Naive thymus-derived CD4-positive, alpha-beta T cell (primary cell): ENCODE results near the gene DPP10. TPM values are rescaled to one million over a fixed set of nuclear protein-coding genes. Genes with fewer than 3 reads are reported as not detected.

Source experiments
- ATAC-seq: fragments of 150-1000 bp; cut with Tn5 transposase; 2 replicates; pipeline ENCODE4 v1.10.0; 2021; ENCODE audit warnings: mild to moderate bottlenecking, moderate library complexity
- CTCF ChIA-PET: fragments of 350-600 bp; sonication (Branson Sonifier 250); formaldehyde crosslinking; loops from one replicate; lab custom pipeline; 2021; ENCODE audit warnings: antibody characterized with exemption; lab: Charles Lee
- POLR2A ChIA-PET: fragments of 350-600 bp; sonication (Branson Sonifier 250); formaldehyde crosslinking; loops from one replicate; lab custom pipeline; 2021; ENCODE audit warnings: antibody characterized with exemption, inconsistent platforms; lab: Charles Lee
- DNase-seq, 9 donors: peaks; one replicate each; pipeline versions ENCODE4 v3.0.0 to v3.0.0-alpha.2; 2020 to 2022; ENCODE audit warnings: mixed read lengths in 1 of 9
- H3K27ac ChIP-seq: one replicate; pipeline ENCODE4 v1.7.0; 2013; ENCODE audit warnings: mild to moderate bottlenecking, low read depth, low read length, moderate library complexity
- H3K27me3 ChIP-seq, 2 donors: one replicate each; pipeline ENCODE4 v1.7.0; 2013; ENCODE audit warnings: low read length in 2 of 2, mild to moderate bottlenecking in 2 of 2, moderate library complexity in 2 of 2; ENCODE audit not compliant: control insufficient read depth in 2 of 2, insufficient read depth in 2 of 2
- H3K36me3 ChIP-seq, 3 experiments: 1 replicate in 2 of 3; 2 replicates in 1 of 3; pipeline ENCODE4 v1.7.0; 2013; ENCODE audit warnings: low read length in 3 of 3, mild to moderate bottlenecking in 3 of 3, moderate library complexity in 1 of 3; ENCODE audit not compliant: insufficient read depth in 3 of 3, control insufficient read depth in 2 of 3
- H3K4me1 ChIP-seq, 2 donors: one replicate each; pipeline ENCODE4 v1.7.0; 2013; ENCODE audit warnings: low read length in 2 of 2, mild to moderate bottlenecking in 2 of 2, moderate library complexity in 1 of 2; ENCODE audit not compliant: control insufficient read depth in 2 of 2, insufficient read depth in 2 of 2
- H3K4me3 ChIP-seq: 2 replicates; pipeline ENCODE4 v1.7.0; 2013; ENCODE audit warnings: mild to moderate bottlenecking, low read length
- H3K9me3 ChIP-seq, 3 experiments: 1 replicate in 2 of 3; 2 replicates in 1 of 3; pipeline ENCODE4 v1.7.0; 2013; ENCODE audit warnings: low read length in 3 of 3; ENCODE audit not compliant: control insufficient read depth in 2 of 3
- H3K27ac Mint-ChIP-seq, 9 donors: one replicate each; pipeline ENCODE4 v1.8.0; 2020 to 2022; ENCODE audit warnings: mixed read lengths in 9 of 9, mild to moderate bottlenecking in 8 of 9, moderate library complexity in 5 of 9, inconsistent platforms in 2 of 9
- H3K27me3 Mint-ChIP-seq, 5 donors: one replicate each; pipeline ENCODE4 v1.8.0; 2021 to 2022; ENCODE audit warnings: mixed read lengths in 5 of 5, mild to moderate bottlenecking in 1 of 5
- H3K36me3 Mint-ChIP-seq, 5 donors: one replicate each; pipeline ENCODE4 v1.8.0; 2020 to 2022; ENCODE audit warnings: mixed read lengths in 5 of 5, mild to moderate bottlenecking in 3 of 5, inconsistent platforms in 1 of 5
- H3K4me1 Mint-ChIP-seq, 7 donors: one replicate each; pipeline ENCODE4 v1.8.0; 2020 to 2022; ENCODE audit warnings: mixed read lengths in 7 of 7, mild to moderate bottlenecking in 3 of 7, inconsistent platforms in 1 of 7
- H3K4me3 Mint-ChIP-seq, 10 donors: one replicate each; pipeline ENCODE4 v1.8.0; 2020 to 2022; ENCODE audit warnings: mild to moderate bottlenecking in 10 of 10, mixed read lengths in 10 of 10, moderate library complexity in 6 of 10, inconsistent platforms in 2 of 10
- H3K9me3 Mint-ChIP-seq, 11 donors: one replicate each; pipeline ENCODE4 v1.8.0; 2020 to 2022; ENCODE audit warnings: mixed read lengths in 11 of 11, mild to moderate bottlenecking in 4 of 11, inconsistent platforms in 1 of 11, moderate library complexity in 1 of 11
- intact Hi-C, 2 donors: fragments of 100-400 bp; cut with micrococcal nuclease; formaldehyde crosslinking; loops; one replicate each; pipeline ENCODE4 v1.15.1; 2023
- polyA plus RNA-seq, 2 donors: library from polyadenylated mRNA; unstranded; fragments of 300-500 nt; fragmentation: Illumina TruSeq; gene quantifications; one replicate each; pipeline ENCODE4 v1.2.3, GENCODE V29; 2021
- total RNA-seq, 6 experiments: library from RNA in 5 of 6; stranded (reverse) in 5 of 6; gene quantifications; 1 replicate in 5 of 6; 2 replicates in 1 of 6; pipeline ENCODE4 v1.2.3 and lab custom pipeline; 2021 to 2026

Gene DPP10
- total and polyA plus RNA-seq, 7 experiments from 2014 or later: not detected

- POLR2A ChIA-PET: no interaction called here
- CTCF ChIA-PET: no interaction called here
- H3K9me3 ChIP-seq: no peaks in the 10 kb centered on the region
- H3K4me3 ChIP-seq: no peak overlapping the region
- H3K36me3 Mint-ChIP-seq: no peaks in the 10 kb centered on the region
- no peak for DNase-seq
- H3K27ac Mint-ChIP-seq: no peak overlapping the region
- H3K36me3 ChIP-seq: no peaks in the 10 kb centered on the region
- intact Hi-C loops: no loop called here
- peaks cover 0 to 11% (median 4%) of the 10 kb centered on the region in 11 donors for H3K9me3 Mint-ChIP-seq
- no peaks in the 10 kb centered on the region for H3K4me1 Mint-ChIP-seq
- H3K4me1 ChIP-seq: no peaks in the 10 kb centered on the region
- no peak overlapping the region for H3K27ac ChIP-seq
- no peaks in the 10 kb centered on the region for H3K27me3 Mint-ChIP-seq
- no peak for ATAC-seq
- no peak overlapping the region for H3K4me3 Mint-ChIP-seq
- H3K27me3 ChIP-seq: no peaks in the 10 kb centered on the region
These were observed 615.0 kb downstream of the DPP10 start for GRCh38 chr2:115057473-115057872.

- ChIA-PET POLR2A (no interaction called here), CTCF (no interaction called here)
- no peak overlapping the region for H3K27ac Mint-ChIP-seq
- no peak for DNase-seq
- H3K36me3 ChIP-seq: no peaks in the 10 kb centered on the region
- no peaks in the 10 kb centered on the region for H3K36me3 Mint-ChIP-seq
- H3K4me1 Mint-ChIP-seq: no peaks in the 10 kb centered on the region
- H3K4me1 ChIP-seq: no peaks in the 10 kb centered on the region
- no peaks in the 10 kb centered on the region for H3K27me3 Mint-ChIP-seq
- no peaks in the 10 kb centered on the region for H3K9me3 ChIP-seq
- no peak overlapping the region for H3K27ac ChIP-seq
- ATAC-seq: no peak
- H3K27me3 ChIP-seq: no peaks in the 10 kb centered on the region
- no peak overlapping the region for H3K4me3 Mint-ChIP-seq
- H3K9me3 Mint-ChIP-seq: peaks cover 1 to 13% (median 6%) of the 10 kb centered on the region in 11 donors
- H3K4me3 ChIP-seq: no peak overlapping the region
- intact Hi-C loops: no loop called here
These were observed 627.6 kb downstream of the DPP10 start for GRCh38 chr2:115070002-115070401.

- ATAC-seq (no peak), DNase-seq (no peak)
- Mint-ChIP-seq H3K4me3 (no peak overlapping the region), H3K27me3 (no peaks in the 10 kb centered on the region), H3K4me1 (no peaks in the 10 kb centered on the region), H3K9me3 (peaks cover 1 to 13% (median 6%) of the 10 kb centered on the region in 11 donors), H3K27ac (no peak overlapping the region), H3K36me3 (no peaks in the 10 kb centered on the region)
- Histone ChIP-seq H3K9me3 (no peaks in the 10 kb centered on the region), H3K36me3 (no peaks in the 10 kb centered on the region), H3K4me1 (no peaks in the 10 kb centered on the region), H3K27ac (no peak overlapping the region), H3K4me3 (no peak overlapping the region), H3K27me3 (no peaks in the 10 kb centered on the region)
- intact Hi-C loops: no loop called here
- ChIA-PET CTCF (no interaction called here), POLR2A (no interaction called here)
These were observed 629.1 kb downstream of the DPP10 start for GRCh38 chr2:115071534-115071933.

- ChIA-PET POLR2A (no interaction called here), CTCF (no interaction called here)
- Mint-ChIP-seq H3K4me3 (no peak overlapping the region), H3K27ac (no peak overlapping the region), H3K4me1 (no peaks in the 10 kb centered on the region), H3K27me3 (no peaks in the 10 kb centered on the region), H3K9me3 (peaks cover 0 to 11% (median 3%) of the 10 kb centered on the region in 11 donors), H3K36me3 (no peaks in the 10 kb centered on the region)
- no peak overlapping the region for H3K4me3 ChIP-seq
- intact Hi-C loops: no loop called here
- no peaks in the 10 kb centered on the region for H3K36me3 ChIP-seq
- no peak overlapping the region for H3K27ac ChIP-seq
- no peaks in the 10 kb centered on the region for H3K4me1 ChIP-seq
- ATAC-seq (no peak), DNase-seq (no peak)
- no peaks in the 10 kb centered on the region for H3K27me3 ChIP-seq
- H3K9me3 ChIP-seq: no peaks in the 10 kb centered on the region
These were observed 633.4 kb downstream of the DPP10 start for GRCh38 chr2:115075800-115076199.

GRCh38 chr2:115077626-115078025, 635.2 kb downstream of the DPP10 start:
- ATAC-seq (no peak), DNase-seq (no peak)
- Mint-ChIP-seq H3K4me3 (no peak overlapping the region), H3K9me3 (peaks cover 0 to 8% (median 0%) of the 10 kb centered on the region in 11 donors), H3K27me3 (no peaks in the 10 kb centered on the region), H3K27ac (no peak overlapping the region), H3K4me1 (no peaks in the 10 kb centered on the region), H3K36me3 (no peaks in the 10 kb centered on the region)
- Histone ChIP-seq H3K36me3 (no peaks in the 10 kb centered on the region), H3K9me3 (no peaks in the 10 kb centered on the region), H3K27ac (no peak overlapping the region), H3K27me3 (no peaks in the 10 kb centered on the region), H3K4me1 (no peaks in the 10 kb centered on the region), H3K4me3 (no peak overlapping the region)
- ChIA-PET CTCF (no interaction called here), POLR2A (no interaction called here)
- intact Hi-C loops: no loop called here

- DNase-seq (no peak), ATAC-seq (no peak)
- H3K4me3 Mint-ChIP-seq: no peak overlapping the region
- no peaks in the 10 kb centered on the region for H3K4me1 Mint-ChIP-seq
- Histone ChIP-seq H3K36me3 (no peaks in the 10 kb centered on the region), H3K27me3 (no peaks in the 10 kb centered on the region), H3K4me1 (no peaks in the 10 kb centered on the region), H3K27ac (no peak overlapping the region), H3K9me3 (no peaks in the 10 kb centered on the region), H3K4me3 (no peak overlapping the region)
- intact Hi-C loops: no loop called here
- ChIA-PET POLR2A (interaction anchor here (0.6 kb wide), 1 partner anchor 8 kb away, joined by 3 read pairs; no protein-coding TSS in a partner anchor), CTCF (no interaction called here)
- peaks cover 0 to 7% (median 1%) of the 10 kb centered on the region in 11 donors for H3K9me3 Mint-ChIP-seq
- no peaks in the 10 kb centered on the region for H3K27me3 Mint-ChIP-seq
- H3K36me3 Mint-ChIP-seq: peaks cover 0 to 3% (median 0%) of the 10 kb centered on the region in 5 donors
- H3K27ac Mint-ChIP-seq: no peak overlapping the region
These were observed 640.8 kb downstream of the DPP10 start for GRCh38 chr2:115083225-115083624.

GRCh38 chr2:115083711-115084110, 641.3 kb downstream of the DPP10 start:
- H3K4me3 Mint-ChIP-seq: no peak overlapping the region
- no peak overlapping the region for H3K27ac ChIP-seq
- no peaks in the 10 kb centered on the region for H3K27me3 Mint-ChIP-seq
- H3K27ac Mint-ChIP-seq: no peak overlapping the region
- ChIA-PET CTCF (no interaction called here), POLR2A (no interaction called here)
- DNase-seq: no peak
- H3K9me3 ChIP-seq: no peaks in the 10 kb centered on the region
- H3K4me1 ChIP-seq: no peaks in the 10 kb centered on the region
- intact Hi-C loops: no loop called here
- H3K4me3 ChIP-seq: no peak overlapping the region
- no peaks in the 10 kb centered on the region for H3K36me3 ChIP-seq
- H3K4me1 Mint-ChIP-seq: no peaks in the 10 kb centered on the region
- peaks cover 0 to 7% (median 1%) of the 10 kb centered on the region in 11 donors for H3K9me3 Mint-ChIP-seq
- H3K36me3 Mint-ChIP-seq: peaks cover 0 to 3% (median 0%) of the 10 kb centered on the region in 5 donors
- no peak for ATAC-seq
- no peaks in the 10 kb centered on the region for H3K27me3 ChIP-seq
